Pancreas (tissue), 10 donors: ENCODE measurements around the gene KRTAP9-1. TPM values are rescaled to one million over a fixed set of nuclear protein-coding genes. Genes with fewer than 3 reads are reported as not detected.

Experiments used
- ATAC-seq, 4 donors: fragments of 200-7000 bp; cut with Tn5 transposase; one replicate each; pipeline versions ENCODE4 v1.8.0 to v1.9.1; 2020; ENCODE audit warnings: mild to moderate bottlenecking in 4 of 4, moderate library complexity in 4 of 4
- DNase-seq, 6 donors: peaks; one replicate each; pipeline ENCODE4 v3.0.0-alpha.2; 2020
- FAIRE-seq: peaks from 2 replicates; lab custom pipeline; 2012; peaks lifted over from hg19 to GRCh38; lab: Jason Lieb, UNC
- H3K27ac ChIP-seq, 4 donors: fragments of 200-600 bp; sonication (generic); 1 replicate in 3 of 4; 2 replicates in 1 of 4; pipeline versions ENCODE4 v1.5.0 to v1.8.0; 2020
- H3K27me3 ChIP-seq, 4 donors: fragments of 200-600 bp; one replicate each; pipeline ENCODE4 v1.8.0; 2021
- H3K36me3 ChIP-seq, 3 donors: fragments of 200-600 bp; sonication (generic) in 1 of 3; one replicate each; pipeline versions ENCODE4 v1.5.0 to v1.8.0; 2020 to 2021
- H3K4me1 ChIP-seq, 3 donors: fragments of 200-600 bp; one replicate each; pipeline ENCODE4 v1.8.0; 2021
- H3K4me3 ChIP-seq, 4 donors: fragments of 200-600 bp; sonication (generic) in 2 of 4; one replicate each; pipeline versions ENCODE4 v1.5.0 to v1.8.0; 2020 to 2021
- H3K9me3 ChIP-seq, 4 donors: fragments of 200-600 bp; one replicate each; pipeline ENCODE4 v1.8.0; 2021
- CTCF ChIP-seq, 4 donors: fragments of 200-600 bp; sonication (generic) in 3 of 4; IDR thresholded peaks; one replicate each; pipeline versions ENCODE4 v1.5.0 to v1.8.0; 2021; ENCODE audit warnings: antibody characterized with exemption in 4 of 4
- WGBS, 2 donors: extraction: QIAGEN DNeasy Blood & Tissue Kit; methylation state at CpG; one replicate each; pipeline ENCODE4 v1.1.7; 2013; 5-methylcytosine and 5-hydroxymethylcytosine counted together
- intact Hi-C, 3 donors: fragments of 100-400 bp; cut with DNase I; formaldehyde crosslinking; loops; one replicate each; pipeline versions ENCODE4 v1.11.1 to v1.14.2; 2022
- polyA plus RNA-seq, 2 donors: library from polyadenylated mRNA; stranded (reverse); fragments of 200-250 nt; gene quantifications; one replicate each; pipeline ENCODE4 v1.2.3, GENCODE V29; 2013
- total RNA-seq, 6 donors: library from RNA; stranded (reverse); fragmentation: NEBNext Ultra II Directional in 4 of 6; extraction: Animal tissue kit (Norgen Biotek cat#: 25700) in 4 of 6; gene quantifications; one replicate each; pipeline versions ENCODE4 v1.2.1 to v1.2.4, GENCODE V29; 2021 to 2023
- donor health status: healthy with polysubstance abuse.
- donor health status: DM: no; HTN: no; CAD: no; lungs with moderate emphysema.
- donor health status: DM: no; HTN: no; CAD: no.
- donor health status: control.
- donor health status: control.
- donor health status: Bipolar disorder and iron deficiency.
- donor health status: DM: yes; HTN: yes; CAD: no.
- donor health status: DM: no; HTN: no; CAD: no.
- donor health status: DM: no; HTN: no; CAD: no.
- donor health status: DM: yes; HTN: yes; CAD: no.

KRTAP9-1 gene
- total and polyA plus RNA-seq, 8 donors, result not detected

GRCh38 chr17:41168121-41168520, 21.6 kb upstream of the KRTAP9-1 start, which contains the start of gene KRTAP4-3:
Gene KRTAP4-3, minus strand, starts transcription at chr17:41168221. Its CDS starts 49 bp downstream, at chr17:41168172.
- ATAC-seq, result no peak
- intact Hi-C loops, result no loop called here
- DNase-seq, result no peak
- no peak for TF ChIP-seq CTCF (IDR thresholded peaks at IDR 0.05)
- Histone ChIP-seq H3K36me3 (no peaks in the 10 kb centered on the region), H3K4me3 (no peak within 1 kb of the TSS), H3K27me3 (no peaks in the 10 kb centered on the region), H3K27ac (no peak within 1 kb of the TSS), H3K4me1 (no peaks in the 10 kb centered on the region), H3K9me3 (no peaks in the 10 kb centered on the region)
- 55 to 62% methylated on average over 1 of the region's 1 CpG for WGBS, 2 donors
- FAIRE-seq, result no peak

- intact Hi-C loops, result no loop called here
- ATAC-seq (no peak), DNase-seq (no peak), FAIRE-seq (no peak)
- H3K4me1 ChIP-seq, result no peaks in the 10 kb centered on the region
- TF ChIP-seq CTCF (IDR thresholded peaks at IDR 0.05), result no peak
- 68 to 72% methylated on average over 2 of the region's 2 CpGs for WGBS, 2 donors
- H3K27me3 ChIP-seq, result no peaks in the 10 kb centered on the region
- H3K9me3 ChIP-seq, result no peaks in the 10 kb centered on the region
- no peaks in the 10 kb centered on the region for H3K36me3 ChIP-seq
- no peak overlapping the region for H3K4me3 ChIP-seq
- no peak overlapping the region for H3K27ac ChIP-seq
Measured at GRCh38 chr17:41171886-41172285, 17.8 kb upstream of the KRTAP9-1 start.

- no peaks in the 10 kb centered on the region for H3K4me1 ChIP-seq
- ATAC-seq (no peak), FAIRE-seq (peak; percentile 17), DNase-seq (no peak)
- H3K9me3 ChIP-seq, result no peaks in the 10 kb centered on the region
- intact Hi-C loops, result no loop called here
- no peak overlapping the region for H3K4me3 ChIP-seq
- H3K27ac ChIP-seq, result no peak overlapping the region
- no peaks in the 10 kb centered on the region for H3K27me3 ChIP-seq
- no peak for TF ChIP-seq CTCF (IDR thresholded peaks at IDR 0.05)
- H3K36me3 ChIP-seq, result no peaks in the 10 kb centered on the region
- 61 to 65% methylated on average over 3 of the region's 3 CpGs for WGBS, 2 donors
Measured at GRCh38 chr17:41176744-41177387, 12.8 kb upstream of the KRTAP9-1 start.

- ATAC-seq (no peak), DNase-seq (no peak), FAIRE-seq (no peak)
- 86 to 93% methylated on average over 7 of the region's 7 CpGs for WGBS, 2 donors
- no peak for TF ChIP-seq CTCF (IDR thresholded peaks at IDR 0.05)
- no peaks in the 10 kb centered on the region for H3K4me1 ChIP-seq
- no peaks in the 10 kb centered on the region for H3K27me3 ChIP-seq
- H3K9me3 ChIP-seq, result no peaks in the 10 kb centered on the region
- intact Hi-C loops, result no loop called here
- H3K27ac ChIP-seq, result no peak within 1 kb of the TSS
- no peaks in the 10 kb centered on the region for H3K36me3 ChIP-seq
- H3K4me3 ChIP-seq, result no peak within 1 kb of the TSS
Measured at GRCh38 chr17:41177727-41178271, 11.9 kb upstream of the KRTAP9-1 start, which contains the start of gene KRTAP4-2. Gene KRTAP4-2, minus strand, starts transcription at chr17:41178221. Its CDS starts 57 bp downstream, at chr17:41178164.

- WGBS, 2 donors, result 89 to 92% methylated on average over 3 of the region's 3 CpGs
- FAIRE-seq (no peak), ATAC-seq (peak in 2 of 4 donors; percentile 21 to 38)
Measured at GRCh38 chr17:41178341-41178740, 11.3 kb upstream of the KRTAP9-1 start.

More at GRCh38 chr17:41178341-41178740, 11.3 kb upstream of the KRTAP9-1 start:
- H3K27me3 ChIP-seq, result no peaks in the 10 kb centered on the region
- no peak overlapping the region for H3K27ac ChIP-seq
- no peak for TF ChIP-seq CTCF (IDR thresholded peaks at IDR 0.05)
- intact Hi-C loops, result no loop called here
- no peaks in the 10 kb centered on the region for H3K9me3 ChIP-seq
- H3K36me3 ChIP-seq, result no peaks in the 10 kb centered on the region
- DNase-seq, result no peak
- no peaks in the 10 kb centered on the region for H3K4me1 ChIP-seq
- H3K4me3 ChIP-seq, result no peak overlapping the region
